HG03460 (cell line): Measurements from ENCODE around the gene DOLK.
A peak's percentile ranks its signal among the peaks of the same experiment; 100 is the strongest.
"Not testable (repeated sequence)": the region's sequence is repeated elsewhere in the genome, so short reads cannot be mapped to it uniquely, and the experiment has no call there.

Source experiments
- ATAC-seq: cut with Tn5 transposase; IDR thresholded peaks from one replicate; pipeline ENCODE4 v1.9.1; 2021; ENCODE audit not compliant: unreplicated experiment

The DOLK gene

DNA sequence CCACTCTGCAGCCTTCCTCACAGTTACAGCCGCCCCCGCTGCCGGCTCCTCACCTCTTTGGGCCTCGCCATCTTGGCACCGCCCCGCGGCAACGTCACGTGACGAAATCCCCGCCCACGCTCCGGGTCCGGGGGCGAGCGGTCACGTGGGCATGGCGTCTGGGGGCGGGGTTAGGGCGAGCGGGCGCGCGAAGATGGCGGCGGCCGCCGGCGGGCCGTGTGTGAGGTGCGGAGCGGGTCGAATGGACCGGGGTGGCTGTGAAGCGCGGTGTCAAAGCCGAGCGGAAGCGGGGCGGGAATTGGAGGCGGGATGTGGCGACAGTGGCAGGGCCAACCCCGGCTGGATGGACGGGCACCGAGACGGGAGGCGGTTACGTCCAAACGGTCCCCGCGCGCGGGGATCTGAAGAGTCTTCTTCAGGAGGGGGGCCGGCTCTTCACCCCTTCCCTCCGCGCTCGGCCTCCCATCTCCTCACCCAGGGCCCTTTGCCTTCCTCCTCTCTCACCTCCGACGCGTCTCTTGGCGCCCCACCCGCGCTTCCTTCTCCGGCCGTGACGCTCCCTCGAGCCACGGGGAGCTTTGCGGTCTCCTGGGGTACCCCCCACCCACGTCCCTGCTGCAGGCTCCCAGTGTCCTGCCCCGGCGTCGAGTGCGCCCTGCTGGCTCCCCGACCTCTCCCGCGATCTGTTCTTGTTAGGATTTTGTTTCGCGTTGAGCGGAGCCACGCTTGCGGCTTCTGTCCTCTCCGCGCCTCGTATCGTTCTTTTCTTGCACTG lies at the start of gene DOLK, which contains the start of gene NUP188:
Gene DOLK, minus strand, starts transcription at position 77 of the 775 bp plus-strand sequence. CDS start 300 bp downstream, outside the sequence.
Gene NUP188, plus strand, starts transcription at position 173 of the 775 bp plus-strand sequence. Its CDS starts 21 bp downstream, at position 194.
- ATAC-seq, result peak; percentile 66

DNA sequence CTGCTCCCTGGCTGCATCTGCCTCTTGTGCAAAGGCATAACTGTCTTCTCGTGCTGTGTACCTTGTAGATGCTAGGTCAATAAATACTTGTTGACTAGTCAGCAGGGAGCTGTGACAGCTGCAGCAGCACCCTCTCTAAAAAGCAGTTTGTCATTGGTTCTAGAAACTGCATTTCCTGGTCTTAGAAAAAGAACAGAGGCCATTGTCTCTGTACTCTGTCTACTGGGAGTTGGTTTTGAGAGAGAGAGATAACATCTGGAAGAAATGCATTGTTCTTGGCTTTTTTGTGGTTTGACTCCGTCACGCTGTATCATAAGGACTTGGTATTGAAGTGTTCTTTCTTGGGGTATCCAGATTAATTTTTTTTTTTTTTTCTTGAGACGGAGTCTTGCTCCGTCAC lies 48.4 kb upstream of the DOLK start:
- ATAC-seq, result no peak

DNA sequence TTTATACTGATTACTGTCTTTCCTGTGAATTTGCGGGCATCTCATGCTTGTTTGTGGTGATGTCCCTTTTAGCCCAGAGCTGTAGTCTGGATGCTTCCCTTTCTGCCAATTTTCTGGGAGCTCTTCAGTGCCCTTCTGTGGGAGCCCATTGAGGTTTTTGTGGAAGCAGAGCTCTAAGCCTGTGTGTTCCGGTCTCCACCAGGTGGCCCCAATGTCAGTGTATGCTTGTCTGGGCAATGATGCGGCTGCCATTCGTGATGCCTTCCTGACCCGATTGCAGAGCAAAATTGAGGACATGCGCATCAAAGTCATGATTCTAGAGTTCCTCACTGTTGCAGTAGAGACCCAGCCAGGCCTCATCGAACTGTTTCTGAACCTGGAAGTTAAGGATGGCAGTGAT lies 45.6 kb upstream of the DOLK start:
- ATAC-seq, result no peak

DNA sequence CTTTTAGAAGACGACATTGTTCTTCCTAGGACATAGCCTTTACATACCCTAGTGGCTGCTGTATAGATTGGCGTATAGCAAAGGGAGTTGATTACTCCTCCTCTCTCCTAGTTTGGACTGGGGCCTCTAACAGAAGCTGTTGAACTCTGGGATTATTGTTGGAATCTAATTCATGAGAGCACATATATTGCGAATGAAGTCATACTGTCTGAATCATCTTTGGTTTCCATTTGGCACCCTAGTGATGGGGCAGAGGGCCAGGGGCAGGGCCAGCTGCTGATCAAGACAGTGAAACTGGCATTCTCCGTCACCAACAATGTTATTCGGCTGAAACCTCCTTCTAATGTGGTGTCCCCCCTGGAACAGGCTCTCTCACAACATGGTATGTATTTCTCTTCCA lies 40.4 kb upstream of the DOLK start:
- ATAC-seq, result no peak

DNA sequence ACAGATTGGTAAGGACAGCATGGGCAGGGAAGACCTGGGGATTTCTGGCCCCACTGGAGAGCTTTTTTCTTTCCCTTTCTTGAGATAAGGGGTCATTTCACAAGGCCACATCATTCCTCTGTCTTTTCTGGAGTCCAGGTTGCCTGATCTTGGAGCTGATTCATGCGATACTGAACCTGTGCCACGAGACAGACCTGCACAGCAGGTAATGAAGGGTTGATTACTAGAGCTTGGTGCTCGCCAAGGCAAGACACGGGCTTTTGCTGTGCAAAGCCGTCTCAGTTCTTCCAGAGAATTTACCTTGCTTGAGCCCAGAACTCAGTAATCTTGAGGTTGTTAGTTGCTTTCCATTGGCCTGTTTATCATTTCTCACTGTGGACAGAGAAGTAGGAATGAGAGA lies 39.3 kb upstream of the DOLK start:
- no peak for ATAC-seq

DNA sequence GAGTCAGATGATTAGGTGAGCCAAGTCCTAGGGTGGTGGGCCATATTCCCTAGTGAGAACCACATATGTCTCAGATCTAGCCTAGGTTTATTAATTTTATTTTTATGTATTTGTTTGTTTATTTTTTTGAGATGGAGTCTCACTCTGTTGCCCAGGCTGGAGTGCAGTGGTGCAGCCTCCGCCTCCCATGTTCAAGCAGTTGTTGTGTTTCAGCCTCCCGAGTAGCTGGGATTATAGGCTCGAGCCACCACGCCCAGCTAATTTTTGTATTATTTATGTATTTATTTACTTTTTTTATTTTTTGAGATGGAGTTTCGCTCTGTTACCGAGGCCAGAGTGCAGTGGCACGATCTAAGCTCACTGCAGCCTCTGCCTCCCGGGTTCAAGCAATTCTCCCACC lies 36.1 kb upstream of the DOLK start:
- ATAC-seq, result no peak

DNA sequence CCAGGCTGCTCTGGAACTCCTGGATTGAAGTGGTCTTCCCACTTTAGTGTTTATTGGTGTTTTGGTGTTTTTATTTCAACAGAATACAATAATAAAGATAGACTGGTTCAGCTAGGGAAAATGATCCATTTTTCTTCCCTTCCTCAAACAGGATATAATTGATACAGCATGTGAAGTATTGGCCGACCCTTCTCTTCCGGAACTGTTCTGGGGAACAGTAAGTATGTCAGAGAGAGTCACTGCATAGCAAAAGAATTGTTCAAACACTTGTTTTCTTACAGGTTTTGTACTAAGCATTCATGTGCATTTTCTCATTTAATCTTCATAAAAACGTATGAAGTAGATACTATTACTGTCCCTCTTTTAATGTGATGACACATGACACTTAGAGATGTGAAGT lies 31.7 kb upstream of the DOLK start:
- no peak for ATAC-seq

DNA sequence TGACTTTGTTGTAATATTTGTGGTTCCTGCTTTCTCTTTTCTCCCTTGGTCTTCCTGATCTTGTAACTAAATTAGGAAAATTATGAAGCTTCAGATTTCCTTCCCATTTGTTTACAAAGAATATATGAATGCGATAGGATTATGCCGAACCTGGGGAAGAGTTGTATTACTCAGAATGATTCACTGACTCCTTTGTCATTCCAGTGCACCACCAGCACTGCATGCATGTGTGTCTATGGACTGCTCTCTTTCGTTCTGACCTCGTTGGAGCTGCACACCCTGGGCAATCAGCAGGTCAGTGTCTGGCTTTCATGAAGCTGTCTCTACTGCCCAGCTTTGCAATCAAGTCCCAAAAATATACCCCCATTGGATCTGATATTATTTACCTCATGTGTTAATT lies 25.6 kb upstream of the DOLK start:
- ATAC-seq, result no peak

DNA sequence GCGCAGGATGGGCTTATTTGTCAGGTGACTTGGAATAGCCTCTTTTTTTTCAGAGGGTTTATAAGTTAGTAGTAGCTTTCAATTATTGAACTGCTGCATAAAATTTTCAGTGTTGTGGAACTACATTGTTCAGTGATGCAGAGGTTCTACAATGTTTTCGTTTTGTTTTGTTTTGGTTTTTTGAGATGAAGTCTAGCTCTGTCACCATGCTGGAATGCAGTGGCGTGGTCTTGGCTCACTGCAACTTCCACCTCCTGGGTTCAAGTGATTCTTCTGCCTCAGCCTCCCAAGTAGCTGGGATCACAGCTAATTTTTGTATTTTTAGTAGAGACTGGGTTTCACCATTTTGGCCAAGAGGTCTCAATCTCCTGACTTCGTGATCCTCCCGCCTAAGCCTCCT lies 22.1 kb upstream of the DOLK start:
- ATAC-seq, result no peak

DNA sequence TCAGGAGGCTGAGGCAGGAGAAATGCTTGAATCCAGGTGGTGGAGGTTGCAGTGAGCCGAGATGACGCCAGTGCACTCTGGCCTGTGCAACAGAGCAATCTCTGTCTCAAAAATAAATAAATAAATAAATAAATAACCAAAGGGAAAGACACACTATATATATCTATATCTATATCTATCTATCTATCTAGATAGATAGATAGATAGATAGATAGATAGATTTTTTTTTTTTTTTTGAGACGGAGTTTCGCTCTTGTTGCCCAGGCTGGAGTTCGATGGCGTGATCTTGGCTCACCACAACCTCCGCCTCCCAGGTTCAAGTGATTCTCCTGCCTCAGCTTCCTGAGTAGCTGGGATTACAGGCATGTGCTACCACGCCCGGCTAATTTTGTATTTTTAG lies 14.0 kb upstream of the DOLK start:
- ATAC-seq, result not testable (repeated sequence)

DNA sequence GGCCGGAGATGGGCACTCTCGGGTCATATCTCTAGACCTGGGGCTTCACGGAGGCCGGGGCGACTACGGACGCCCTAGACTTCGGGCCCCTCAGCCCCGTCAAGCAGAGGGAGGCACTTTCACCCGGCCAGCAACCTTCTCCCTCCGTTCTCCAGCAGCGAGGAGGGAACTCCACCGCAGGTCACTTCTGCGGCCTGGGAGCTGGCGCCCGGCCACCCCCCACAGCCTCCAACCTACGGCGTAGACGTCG lies 201 bp downstream of the DOLK start:
- ATAC-seq, result no peak

DNA sequence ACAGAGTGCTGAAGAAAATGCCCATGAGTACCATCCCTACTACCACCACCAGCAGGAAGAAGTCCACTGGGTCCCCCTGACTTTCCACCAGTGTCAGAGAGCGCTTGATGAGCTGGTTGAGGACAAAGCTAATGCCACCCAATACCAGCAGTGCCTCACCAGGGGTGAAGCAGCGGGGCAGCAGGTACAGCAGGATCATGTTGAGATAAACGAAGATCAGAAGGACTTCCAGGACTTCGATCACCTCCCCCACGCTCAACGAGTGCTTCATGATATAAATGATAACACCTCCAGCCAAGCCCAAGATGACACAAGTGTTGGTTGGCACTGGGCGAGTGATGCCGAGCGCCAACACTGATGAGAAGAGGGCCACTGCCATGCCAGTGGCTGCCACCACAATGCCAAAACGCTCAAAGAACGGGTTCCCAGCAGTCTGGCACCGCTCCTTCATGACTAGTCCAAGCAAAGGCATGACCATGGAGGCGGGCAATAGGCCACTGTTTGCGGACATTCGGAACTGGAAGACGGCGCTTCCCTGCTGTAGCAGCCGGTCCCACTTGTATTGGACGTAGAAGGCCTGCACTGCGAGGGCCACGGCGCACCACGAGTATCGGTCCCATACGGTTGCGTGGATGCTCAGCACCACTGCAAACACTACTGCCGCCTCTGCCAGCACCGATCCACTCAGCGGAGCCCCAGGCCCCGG lies 679 bp downstream of the DOLK start:
- ATAC-seq, result peak; percentile 11

DNA sequence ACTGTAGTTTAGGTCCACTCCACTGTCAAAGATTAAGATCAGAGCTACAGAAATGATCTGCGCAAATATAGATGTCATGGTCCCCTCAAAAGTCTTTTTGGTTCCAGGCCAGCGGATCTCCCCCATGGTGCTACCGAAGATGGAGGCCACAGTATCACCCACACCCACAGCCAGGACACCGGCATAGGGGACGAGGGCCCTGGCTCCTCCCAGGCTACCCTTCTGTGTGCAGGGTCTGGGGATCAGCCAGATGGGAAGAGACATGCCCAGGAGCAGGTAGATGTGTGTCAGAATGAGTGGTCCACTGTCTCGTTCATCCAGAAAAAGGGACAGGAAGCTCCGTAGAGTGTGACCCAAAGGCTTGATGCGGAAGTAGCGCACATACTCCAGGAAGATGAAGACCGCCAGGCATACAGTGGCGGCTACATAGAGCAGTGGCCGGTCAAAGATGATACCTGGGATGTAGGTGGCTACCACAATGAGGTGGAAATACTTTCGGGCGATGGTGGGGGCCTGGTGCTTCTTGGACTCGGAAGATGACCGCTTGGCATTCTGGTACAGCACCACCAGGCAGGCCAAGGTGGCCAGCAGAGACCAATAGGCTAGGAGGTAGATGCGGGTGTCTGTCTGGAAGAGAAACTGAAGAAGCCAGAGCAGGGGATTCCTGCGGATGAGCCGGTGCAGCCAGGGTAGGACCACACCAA lies 1.5 kb downstream of the DOLK start:
- no peak for ATAC-seq

DNA sequence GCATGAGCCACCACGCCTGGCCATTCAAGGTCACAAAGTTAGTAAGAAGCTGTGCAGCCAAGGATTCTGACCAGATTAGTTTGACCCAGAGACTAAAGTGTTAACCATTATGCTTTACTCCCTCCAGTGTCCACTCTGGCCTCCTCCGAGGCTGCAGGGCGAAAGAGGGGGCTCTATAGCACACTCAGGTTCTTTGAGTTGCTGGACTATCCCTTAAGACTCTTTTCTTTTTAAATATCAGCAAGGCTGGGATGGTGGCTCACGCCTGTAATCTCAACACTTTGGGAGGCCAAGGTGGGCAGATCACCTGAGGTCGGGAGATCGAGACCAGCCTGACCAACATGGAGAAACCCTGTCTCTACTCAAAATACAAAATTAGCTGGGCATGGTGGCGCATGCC lies 2.4 kb downstream of the DOLK start:
- not testable (repeated sequence) for ATAC-seq

DNA sequence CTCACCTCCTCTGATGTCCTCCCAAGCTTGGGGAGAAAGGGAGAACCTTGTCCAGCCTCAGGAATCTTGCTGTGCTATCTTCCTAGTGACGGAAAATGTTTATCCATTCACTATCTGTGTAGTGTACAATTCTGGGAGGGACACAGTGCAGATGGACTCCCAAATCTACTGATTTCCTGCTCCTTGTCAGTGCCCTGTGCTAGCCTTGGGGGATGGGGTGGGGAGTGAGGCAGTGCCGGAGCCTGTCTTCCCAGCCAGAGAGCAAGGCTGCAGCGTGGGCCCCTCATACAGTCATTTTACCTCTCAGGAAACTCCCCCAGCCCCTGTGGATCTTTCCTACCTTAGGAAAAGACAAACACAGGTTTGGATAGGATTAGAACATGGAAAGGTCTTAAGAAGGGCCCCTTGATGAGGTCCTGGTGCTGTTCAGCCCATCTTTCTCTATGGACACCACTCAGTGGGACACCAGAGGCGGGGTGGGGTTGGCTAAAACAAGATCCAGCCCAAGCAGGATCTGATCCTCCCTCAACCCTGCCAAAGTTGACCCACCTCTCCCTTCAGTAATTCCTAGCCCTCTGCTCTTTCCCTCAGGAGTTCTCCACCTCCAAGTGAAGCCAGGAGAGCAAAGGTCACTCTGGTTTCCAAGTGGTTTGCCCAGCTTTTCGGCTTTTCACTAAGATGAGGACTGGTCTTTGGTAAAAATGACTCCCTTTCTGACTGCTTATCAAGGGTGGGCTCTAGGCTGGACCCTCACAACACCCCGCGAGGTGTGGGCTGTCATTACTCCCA lies 3.4 kb downstream of the DOLK start:
- ATAC-seq, result no peak

DNA sequence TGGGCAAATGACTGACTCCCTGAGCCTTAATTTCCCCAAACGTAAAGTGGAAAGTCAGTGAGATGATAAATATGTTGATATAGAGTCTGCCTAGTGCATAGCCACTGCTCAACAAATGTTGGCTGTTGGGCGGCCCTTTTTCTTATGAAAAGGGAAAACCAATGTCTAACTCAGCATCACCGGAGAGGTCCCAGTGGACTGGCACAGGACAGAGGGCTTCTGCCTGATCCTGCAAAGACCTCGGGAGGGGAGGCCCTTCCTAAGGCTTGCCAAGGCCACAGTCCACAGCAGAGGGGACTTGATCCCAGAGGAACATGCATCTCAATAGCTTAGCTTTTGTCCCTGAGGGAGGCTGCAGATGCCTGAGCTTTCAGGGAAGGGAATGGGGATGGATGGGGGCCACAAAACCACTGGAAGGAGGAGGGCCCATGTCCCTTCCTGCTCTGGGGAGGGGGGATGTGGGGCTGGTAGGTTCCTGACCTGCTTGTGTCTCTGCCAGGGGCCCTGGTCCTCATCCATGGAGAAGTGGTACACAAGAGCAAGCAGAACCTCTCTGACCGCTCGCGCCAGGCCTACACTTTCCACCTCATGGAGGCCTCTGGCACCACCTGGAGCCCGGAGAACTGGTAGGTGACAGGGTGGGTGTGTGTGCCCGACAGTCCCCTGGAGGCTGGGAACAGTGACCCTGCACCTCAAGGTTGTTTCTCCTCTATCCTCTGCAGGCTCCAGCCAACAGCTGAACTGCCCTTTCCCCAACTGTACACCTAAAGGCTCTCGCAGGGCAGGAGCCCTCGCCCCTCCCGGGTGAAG lies 6.3 kb downstream of the DOLK start:
- no peak for ATAC-seq

DNA sequence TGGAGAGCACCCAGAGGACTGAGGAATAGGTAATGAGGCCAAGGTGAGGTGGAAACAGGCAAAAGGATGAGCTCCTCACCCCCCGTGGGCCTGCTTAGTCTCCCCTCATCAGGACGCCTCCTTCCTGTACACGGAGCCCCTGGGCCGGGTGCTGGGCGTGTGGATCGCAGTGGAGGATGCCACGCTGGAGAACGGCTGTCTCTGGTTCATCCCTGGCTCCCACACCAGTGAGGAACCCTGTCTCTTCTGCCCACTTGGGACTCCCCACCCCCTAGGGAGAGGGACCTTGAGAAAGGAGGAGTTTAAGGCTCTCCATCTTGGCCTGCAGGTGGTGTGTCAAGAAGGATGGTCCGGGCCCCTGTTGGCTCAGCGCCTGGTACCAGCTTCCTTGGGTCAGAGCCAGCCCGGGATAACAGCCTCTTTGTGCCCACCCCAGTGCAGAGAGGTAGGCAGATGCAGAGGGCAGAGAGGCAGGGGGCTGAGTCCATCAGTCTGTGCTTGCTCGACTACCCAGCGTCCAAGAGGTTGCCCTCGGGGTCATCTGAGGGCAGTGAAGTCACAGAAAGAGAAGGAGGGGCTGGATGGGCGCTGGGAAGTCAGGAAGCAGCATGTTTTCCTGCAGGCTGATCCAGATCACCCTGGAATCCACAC lies 7.0 kb downstream of the DOLK start:
- no peak for ATAC-seq

DNA sequence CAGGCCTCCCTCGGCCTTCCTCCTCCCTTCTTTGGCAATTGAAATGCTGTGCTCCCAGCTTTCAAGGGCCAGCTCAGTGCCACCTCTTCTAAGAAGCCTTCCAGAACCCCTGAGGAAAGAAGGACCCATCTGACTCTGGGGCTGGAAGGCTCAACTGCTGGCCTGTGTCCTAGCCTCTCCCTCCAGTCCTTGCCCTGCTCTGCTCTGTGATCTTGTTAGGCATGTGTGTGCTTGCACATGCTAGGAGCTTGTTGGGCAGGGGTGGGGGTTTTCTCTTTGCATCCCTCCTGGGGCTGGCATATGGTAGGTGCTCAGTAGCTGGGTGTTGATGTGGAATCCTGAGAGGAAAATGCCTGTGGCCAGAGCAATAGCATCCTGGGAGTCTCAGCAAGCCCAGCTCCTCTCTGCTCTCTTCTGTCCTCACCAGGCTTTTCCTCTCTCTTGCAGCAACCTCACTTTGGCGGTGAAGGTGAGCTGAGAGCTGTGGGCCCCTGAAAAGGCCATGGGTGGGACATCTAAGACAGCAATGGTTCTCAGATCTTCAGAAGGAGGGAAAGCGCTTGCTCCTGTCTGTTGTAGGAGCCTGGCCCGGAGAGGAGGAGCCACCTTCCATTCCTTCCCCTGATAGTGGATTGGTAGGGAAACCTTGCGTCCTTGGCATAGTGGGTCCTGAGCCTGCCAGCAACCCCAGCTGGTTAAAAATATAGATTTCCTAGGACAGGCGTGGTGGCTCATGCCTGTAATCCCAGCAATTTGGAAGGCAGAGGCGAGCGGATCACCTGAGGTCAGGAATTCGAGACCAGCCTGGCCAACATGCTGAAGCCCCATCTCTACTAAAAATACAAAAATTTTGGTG lies 9.9 kb downstream of the DOLK start:
- no peak for ATAC-seq
